ENCODE results near the gene P2RX6.
A peak's percentile ranks its signal among the peaks of the same experiment; 100 is the strongest.
"Not testable (repeated sequence)": the region's sequence is repeated elsewhere in the genome, so short reads cannot be mapped to it uniquely, and the experiment has no call there.

The P2RX6 gene

GRCh38 chr22:21014726-21015465 lies at the start of gene P2RX6:
TSS of gene P2RX6 (plus strand) at chr22:21015165. CDS start at chr22:21015175, 10 bp downstream.
- peak in 6 of 14 donors; percentile 17 to 50 (median 26) for DNase-seq

DNA sequence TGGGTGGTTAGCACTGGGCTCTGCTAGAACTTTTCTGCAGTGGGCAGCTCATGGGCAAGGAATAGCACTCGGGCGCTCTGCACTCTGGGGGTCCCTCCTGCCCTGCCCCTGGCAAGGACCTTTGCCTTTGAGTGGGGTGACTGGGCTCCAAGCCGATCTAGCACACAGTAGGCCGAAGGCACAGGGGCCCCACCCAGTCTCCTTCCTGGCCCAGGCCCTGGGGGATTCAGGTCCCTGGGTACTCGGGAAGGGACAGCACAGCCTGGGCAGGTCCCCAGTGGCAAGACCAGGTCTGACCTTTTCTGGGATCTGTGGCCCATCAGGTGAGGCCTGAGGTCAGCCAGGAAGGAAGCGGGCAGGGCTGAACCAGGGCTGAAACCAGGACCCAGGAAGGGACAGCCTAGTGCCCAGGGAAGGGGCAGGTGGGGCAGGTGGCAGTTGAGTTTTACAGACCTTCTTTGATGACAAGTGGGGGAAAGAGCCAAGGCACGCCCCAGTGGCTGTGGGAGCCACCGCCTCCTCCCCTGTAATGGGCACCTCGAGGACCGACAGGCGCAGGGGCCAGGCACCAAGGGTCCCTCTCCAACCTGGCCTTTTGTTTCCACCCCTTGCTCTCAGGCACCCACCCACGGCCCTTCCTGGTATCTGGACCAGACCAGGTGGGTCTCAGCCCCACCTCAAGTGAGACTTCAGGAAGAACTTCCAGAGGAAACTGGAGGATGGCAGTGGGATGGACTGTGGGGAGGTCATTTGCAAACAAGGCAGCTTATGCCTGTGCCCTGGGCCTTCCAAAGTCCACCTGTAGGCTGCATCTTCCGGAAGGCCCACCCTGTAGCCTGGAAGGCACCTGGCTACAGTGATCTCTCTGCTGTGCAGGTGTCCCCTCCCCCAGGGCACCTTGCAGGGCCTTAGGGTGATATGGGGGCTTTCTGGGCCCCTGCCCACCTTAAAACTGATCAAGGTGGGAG lies 48.8 kb upstream of the P2RX6 start:
- DNase-seq, result peak in 1 of 14 donors; percentile 7

DNA sequence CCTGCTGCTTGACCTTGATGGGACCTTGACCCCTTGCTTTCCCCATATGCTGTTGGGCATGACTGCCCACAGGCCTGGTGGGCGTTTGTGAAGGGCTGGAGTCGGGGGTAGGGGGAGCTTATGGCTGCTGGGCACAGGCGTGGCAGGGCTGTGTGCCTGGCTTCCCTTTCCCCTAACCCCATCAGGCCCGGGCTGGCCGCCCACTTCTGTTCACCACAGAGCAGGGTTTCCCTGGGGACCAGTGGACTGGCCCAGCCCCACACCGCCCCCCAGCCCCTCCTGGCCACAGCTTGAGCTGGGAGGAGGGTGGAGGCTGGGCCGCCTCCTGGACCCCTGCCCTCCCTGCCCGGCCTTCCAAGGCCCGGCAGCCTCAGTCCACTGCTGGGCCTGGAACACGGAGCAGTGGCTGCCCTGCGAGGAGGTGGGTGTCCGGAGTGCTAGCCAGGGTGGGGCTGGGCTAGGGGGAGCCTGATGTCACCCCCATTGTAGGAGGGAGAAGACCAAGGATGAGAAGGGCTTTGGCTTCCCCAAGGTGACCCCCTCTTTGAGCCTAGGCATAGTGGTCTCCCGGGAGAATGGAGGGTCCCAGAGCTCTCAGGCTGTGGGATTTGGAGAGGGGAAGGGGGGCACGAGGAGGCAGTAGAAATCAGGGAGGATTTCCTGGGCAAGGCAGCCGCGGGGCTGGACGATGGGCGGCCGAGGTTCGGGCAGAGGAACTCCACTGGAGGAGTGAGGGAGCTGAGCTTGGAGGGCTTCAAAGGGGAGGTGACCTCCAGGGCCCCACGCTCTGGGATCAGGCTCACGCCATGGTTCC lies 47.9 kb upstream of the P2RX6 start, which contains the start of gene AIFM3:
AIFM3 (plus strand) TSS at position 373 of the 814 bp plus-strand sequence. CDS start 690 bp downstream, outside the sequence.
- peak in 5 of 14 donors; percentile 20 to 60 (median 58) for DNase-seq

DNA sequence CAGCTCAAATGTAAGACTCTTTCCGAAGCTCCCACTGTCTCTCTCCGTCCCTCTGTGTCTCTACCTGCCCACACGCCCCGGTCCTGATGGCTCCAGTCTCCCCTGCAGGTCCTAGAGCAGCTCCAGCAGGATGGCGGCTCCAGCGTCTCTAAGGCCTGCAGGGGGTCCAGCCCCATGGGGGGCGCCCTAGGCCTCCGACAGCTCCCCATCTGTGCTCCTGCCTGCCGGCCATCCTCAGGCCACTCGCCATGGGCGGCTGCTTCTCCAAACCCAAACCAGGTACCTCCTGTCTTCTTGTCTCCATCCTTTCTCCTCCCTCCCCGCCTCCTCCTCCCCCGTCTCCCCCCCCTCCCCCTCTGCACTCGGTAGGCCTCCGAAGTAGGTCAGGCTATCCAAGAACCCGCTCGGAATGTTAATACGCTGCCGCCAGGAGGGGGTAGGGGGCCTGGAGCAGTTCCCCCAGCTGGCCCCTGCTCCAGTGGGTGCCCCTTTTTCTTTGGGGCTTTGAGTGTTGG lies 47.2 kb upstream of the P2RX6 start:
- DNase-seq, result peak in 2 of 14 donors; percentile 30 to 70

DNA sequence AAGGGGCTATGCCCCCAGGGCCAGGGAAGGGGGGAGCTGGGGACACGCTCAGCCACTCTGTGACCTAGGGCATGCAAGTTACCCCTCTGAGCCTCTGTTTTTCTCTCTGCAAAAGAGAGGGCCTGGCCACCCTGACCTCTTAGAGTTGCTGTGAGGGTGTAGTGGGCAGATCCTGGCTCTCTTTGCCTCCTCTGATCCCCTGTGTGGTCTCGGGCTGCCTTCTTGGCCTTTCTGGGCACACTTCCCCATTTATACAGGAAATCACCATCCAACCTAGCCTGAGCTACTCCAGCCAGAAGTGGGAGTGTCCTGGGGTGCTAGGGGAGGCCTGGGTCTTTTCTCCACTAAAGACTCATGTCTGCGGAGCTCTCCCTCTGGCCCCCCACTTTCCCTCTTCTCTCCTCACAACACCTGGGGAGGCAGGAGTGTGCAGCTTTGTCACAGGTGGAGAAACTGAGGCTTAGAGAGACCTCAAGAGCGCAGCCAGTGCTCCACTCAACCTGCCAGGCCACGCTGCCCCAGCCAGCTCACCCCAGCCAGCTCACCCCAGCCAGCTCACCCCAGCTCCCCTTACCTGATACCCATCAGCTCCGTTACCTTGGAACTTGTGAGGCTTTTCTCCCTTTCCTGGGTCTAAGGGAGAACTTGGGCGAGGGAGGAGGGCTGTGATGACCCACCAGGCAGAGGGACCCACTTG lies 46.5 kb upstream of the P2RX6 start:
- DNase-seq, result peak in 1 of 14 donors; percentile 30

GRCh38 chr22:20970939-20971657 lies 43.9 kb upstream of the P2RX6 start:
- DNase-seq, result no peak

DNA sequence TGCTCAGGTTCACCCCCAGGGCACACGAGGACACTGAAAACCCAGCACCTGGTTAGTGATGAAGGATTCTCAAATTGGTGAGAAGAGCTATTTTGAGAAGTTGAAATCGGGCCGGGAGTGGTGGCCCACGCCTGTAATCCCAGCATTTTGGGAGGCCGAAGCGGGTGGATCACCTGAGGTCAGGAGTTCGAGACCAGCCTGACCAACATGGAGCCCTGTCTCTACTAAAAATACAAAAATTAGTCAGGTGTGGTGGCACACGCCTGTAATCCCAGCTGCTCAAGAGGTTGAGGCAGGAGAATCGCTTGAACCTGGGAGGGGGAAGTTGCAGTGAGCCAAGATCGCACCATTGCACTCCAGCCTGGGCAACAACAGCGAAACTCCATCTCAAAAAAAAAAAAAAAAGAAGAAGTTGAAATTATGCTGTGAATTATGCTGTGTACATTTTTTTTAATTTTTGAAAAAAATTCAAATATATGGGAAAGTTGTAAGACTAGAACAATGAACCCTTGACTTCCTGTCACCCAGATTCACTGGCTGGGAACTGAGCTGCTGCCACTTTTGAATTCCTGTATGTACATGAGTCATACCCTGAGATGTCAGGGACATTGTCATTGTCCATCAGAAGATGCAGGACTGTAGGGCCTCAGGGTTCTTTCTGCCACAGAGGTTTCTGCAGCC lies 42.8 kb upstream of the P2RX6 start:
- not testable (repeated sequence) for DNase-seq

DNA sequence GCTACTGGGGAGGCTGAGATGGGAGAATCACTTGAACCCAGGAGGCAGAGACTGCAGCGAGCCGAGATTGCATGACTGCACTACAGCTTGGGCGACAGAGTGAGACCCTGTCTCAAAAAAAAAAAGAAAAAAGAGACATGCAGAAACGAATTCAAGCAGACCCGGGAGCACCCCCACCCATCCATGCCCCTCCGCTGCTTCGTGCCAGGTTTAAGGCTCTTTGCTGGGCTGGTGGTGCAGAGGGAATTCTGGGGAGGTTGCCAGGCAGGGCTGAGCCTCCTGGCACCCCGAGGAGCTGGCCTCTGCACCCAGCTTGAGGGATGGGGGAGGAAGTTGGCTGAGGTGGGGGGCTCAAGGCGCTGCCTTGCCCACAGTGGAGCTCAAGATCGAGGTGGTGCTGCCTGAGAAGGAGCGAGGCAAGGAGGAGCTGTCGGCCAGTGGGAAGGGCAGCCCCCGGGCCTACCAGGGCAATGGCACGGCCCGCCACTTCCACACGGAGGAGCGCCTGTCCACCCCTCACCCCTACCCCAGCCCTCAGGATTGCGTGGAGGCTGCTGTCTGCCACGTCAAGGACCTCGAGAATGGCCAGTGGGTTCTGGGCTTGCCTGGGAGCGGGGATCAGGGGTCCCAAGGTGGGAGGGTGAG lies 41.9 kb upstream of the P2RX6 start:
- DNase-seq, result peak in 1 of 14 donors; percentile 9

DNA sequence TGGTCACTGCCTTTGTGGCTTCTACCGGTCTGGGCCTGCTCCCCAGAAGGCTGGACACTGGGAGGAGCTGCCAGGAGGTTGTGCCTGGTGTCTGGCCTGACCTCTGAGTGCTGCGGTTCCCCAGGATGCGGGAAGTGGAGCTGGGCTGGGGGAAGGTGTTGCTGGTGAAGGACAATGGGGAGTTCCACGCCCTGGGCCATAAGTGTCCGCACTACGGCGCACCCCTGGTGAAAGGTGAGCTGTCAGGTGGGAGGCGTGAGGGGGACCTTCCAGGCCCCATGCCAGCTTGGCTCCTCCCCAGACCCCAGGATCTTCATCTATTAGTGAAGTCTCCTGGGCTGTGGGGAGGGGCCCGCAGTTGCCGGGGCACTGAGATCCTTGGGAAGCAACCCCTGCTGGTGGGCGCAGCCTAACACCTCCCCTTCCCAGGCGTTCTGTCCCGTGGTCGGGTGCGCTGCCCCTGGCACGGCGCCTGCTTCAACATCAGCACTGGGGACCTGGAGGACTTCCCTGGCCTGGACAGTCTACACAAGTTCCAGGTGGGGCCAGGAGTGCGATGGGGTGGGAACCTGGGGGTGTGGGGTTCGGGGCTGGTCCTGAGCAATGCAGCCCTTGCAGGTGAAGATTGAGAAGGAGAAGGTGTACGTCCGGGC lies 41.2 kb upstream of the P2RX6 start:
- DNase-seq, result no peak

DNA sequence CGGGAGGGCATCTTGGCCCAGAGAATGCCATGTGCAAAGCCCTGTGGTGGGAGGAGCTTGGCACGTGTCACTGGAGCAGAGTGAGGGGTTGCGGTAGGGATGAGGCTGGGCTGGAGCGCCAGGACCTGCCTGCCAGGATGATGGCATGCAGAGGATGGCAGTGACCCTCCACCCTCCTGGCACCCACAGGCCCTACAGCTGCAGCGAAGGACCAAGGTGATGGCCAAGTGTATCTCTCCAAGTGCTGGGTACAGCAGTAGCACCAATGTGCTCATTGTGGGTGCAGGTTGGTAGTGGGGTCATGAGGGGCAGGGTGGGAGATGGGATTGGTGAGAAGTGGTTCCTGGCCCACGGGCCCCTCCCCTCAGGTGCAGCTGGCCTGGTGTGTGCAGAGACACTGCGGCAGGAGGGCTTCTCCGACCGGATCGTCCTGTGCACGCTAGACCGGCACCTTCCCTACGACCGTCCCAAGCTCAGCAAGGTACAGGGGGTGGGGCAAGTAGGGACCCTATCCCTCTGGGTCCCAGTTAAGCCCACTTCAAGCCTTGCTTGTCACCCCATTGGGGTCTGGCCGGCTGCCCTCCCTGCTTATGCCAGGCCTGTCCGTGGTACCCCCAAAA lies 40.5 kb upstream of the P2RX6 start:
- no peak for DNase-seq

DNA sequence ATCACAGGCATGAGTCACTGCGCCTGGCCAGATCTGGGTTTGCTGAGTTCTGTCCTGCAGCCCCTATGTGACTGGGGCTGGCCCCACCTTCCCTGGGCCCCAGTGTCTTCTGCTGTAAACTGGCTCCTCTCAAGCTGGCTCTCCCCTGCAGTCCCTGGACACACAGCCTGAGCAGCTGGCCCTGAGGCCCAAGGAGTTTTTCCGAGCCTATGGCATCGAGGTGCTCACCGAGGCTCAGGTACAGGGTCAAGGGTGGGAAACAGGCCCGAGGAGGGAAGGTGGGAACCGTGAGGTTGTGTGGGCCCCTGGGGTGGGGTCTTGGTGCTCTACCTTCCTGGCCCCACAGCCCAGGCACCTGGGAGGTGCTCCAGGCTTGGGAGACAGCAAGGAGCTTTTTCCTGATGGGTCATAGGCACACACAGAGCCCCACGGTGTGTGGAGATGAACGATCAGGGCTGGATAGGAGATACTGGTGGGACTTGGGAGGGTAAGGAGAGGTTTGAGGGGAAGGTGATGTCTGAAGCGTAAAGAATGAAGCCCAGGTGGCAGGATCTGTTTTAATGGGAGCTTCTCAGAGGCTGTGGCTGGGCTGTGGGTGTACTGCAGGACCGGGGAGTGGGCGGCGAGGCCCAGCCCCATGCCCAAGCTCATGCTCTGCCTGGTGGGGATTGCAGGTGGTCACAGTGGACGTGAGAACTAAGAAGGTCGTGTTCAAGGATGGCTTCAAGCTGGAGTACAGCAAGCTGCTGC lies 39.2 kb upstream of the P2RX6 start:
- DNase-seq, result no peak

DNA sequence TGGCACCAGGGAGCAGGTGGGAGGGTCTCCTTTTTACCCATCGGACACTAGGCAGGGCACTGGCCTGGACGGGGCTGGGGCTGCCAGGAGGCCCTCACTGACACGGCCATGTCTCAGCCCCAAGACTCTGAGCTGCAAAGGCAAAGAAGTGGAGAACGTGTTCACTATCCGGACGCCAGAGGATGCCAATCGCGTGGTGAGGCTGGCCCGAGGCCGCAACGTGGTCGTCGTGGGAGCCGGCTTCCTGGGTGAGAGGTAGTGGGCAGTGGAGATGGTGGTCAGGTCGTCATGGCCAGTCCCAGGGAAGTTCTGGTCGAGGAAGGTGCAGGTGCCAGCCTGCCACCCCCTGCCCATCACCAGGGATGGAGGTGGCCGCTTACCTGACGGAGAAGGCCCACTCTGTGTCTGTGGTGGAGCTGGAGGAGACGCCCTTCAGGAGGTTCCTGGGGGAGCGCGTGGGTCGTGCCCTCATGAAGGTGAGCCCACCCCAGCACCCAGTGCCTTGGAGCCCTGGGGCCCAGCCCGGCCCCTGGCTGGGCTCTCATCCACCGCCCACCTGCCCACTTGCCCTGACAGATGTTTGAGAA lies 38.6 kb upstream of the P2RX6 start:
- DNase-seq, result no peak

GRCh38 chr22:20977019-20977418 lies 37.9 kb upstream of the P2RX6 start:
- no peak for DNase-seq

DNA sequence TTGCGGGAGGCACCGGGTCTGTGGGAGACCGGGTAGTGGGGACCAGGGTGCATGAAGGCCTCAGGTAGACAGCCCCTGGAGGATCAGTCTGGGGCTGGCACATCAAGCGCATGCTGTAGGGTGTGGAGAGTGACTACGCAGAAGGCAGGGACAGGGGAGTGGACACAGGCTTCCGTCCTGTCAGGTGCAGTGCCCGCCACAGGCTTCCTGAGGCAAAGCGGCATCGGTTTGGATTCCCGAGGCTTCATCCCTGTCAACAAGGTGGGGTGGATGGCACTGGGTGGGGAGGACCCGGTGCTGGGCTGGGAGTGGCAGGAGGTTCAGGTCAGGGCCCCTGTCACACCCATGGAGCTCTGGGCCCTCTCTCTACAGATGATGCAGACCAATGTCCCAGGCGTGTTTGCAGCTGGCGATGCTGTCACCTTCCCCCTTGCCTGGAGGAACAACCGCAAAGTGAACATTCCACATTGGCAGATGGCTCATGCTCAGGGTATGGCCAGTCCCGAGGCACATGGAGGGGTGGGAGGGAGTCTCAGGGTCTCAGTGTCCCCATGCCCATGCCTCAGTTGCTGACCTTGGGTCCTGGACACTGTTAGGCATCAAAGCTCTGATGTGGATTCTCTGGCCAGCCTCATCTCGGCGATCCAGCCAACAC lies 37.3 kb upstream of the P2RX6 start:
- DNase-seq, result no peak

DNA sequence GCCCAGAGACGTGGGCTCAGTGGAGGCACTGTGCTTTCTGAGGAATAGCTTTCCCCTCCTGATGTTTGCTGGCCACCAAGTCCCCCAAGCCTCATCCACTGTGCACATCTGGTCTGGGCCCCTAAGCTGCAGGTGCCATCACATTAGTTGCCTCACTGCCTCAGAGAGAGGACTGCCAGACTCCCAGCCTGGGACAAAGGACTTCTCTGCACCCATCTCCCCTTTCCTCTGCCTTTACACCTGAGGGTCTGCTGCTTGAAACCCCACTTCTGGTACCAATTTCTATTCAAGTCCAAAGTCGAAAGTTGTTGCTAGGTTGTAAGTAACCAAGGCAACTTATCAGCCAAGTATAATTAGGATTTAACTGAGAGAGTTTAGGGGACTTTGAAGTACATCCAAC lies 36.5 kb upstream of the P2RX6 start:
- no peak for DNase-seq

DNA sequence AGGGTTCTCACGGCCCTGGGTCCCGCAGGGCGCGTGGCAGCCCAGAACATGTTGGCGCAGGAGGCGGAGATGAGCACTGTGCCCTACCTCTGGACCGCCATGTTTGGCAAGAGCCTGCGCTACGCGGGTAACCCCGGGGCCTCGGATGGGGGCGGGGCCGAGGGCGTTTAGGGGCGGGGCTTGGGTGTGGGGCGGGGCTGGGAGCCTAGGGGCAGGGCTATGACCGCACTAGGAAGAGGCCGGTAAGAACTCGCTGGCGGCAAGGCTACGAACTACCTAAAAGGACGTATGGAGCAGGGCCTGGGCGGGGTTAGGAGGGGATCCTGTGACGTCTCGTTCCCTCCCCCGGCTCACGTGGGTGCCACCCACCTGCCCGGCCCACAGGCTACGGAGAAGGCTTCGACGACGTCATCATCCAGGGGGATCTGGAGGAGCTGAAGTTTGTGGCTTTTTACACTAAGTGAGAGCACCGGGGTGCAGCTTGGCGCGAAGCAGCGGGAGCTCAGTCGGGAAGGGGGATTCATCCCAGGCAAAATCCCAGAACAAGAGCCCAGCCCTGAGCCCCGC lies 35.6 kb upstream of the P2RX6 start:
- peak in 5 of 14 donors; percentile 17 to 46 (median 31) for DNase-seq

All from C1 segment of cervical spinal cord (tissue), 14 donors.